HEK293T (cell line): Measurements from ENCODE around the gene CILP2.

Experiments used
- CTCF ChIA-PET: fragments of 350-600 bp; formaldehyde crosslinking; extraction: SDS; loops from one replicate; lab custom pipeline; 2021; ENCODE audit warnings: antibody characterized with exemption, inconsistent platforms; lab: Yijun Ruan, JAX
- POLR2A ChIA-PET: fragments of 350-600 bp; formaldehyde crosslinking; extraction: SDS; loops from one replicate; lab custom pipeline; 2020; ENCODE audit warnings: antibody characterized with exemption, inconsistent platforms; lab: Yijun Ruan, JAX
- DNase-seq: peaks from one replicate; pipeline ENCODE4 v3.0.0; 2012; ENCODE audit warnings: mixed read lengths; ENCODE audit errors: extremely low spot score
- ARNT ChIP-seq: fragments of 450-650 bp; IDR thresholded peaks from 2 replicates; pipeline ENCODE4 v1.6.1; 2017; ENCODE audit warnings: mild to moderate bottlenecking
- BHLHE40 ChIP-seq: fragments of 450-650 bp; IDR thresholded peaks from 2 replicates; pipeline ENCODE4 v1.6.1; 2016; ENCODE audit warnings: mild to moderate bottlenecking, moderate library complexity, borderline replicate concordance
- CTBP1 ChIP-seq: fragments of 450-650 bp; IDR thresholded peaks from 2 replicates; pipeline ENCODE4 v1.6.1; 2016; ENCODE audit warnings: borderline replicate concordance
- ELF4 ChIP-seq: fragments of 450-650 bp; IDR thresholded peaks from 2 replicates; pipeline ENCODE4 v1.6.1; 2017; ENCODE audit warnings: antibody characterized with exemption
- FOXA1 ChIP-seq: fragments of 450-650 bp; IDR thresholded peaks from 2 replicates; pipeline ENCODE4 v1.6.1; 2016; ENCODE audit warnings: mild to moderate bottlenecking
- FOXK2 ChIP-seq: fragments of 450-650 bp; IDR thresholded peaks from 2 replicates; pipeline ENCODE4 v1.6.1; 2016; ENCODE audit warnings: mild to moderate bottlenecking
- FOXM1 ChIP-seq: fragments of 450-650 bp; IDR thresholded peaks from 2 replicates; pipeline ENCODE4 v1.6.1; 2017; ENCODE audit warnings: mild to moderate bottlenecking, borderline replicate concordance
- HDGF ChIP-seq: fragments of 450-650 bp; IDR thresholded peaks from 2 replicates; pipeline ENCODE4 v1.6.1; 2017; ENCODE audit warnings: antibody characterized with exemption, borderline replicate concordance
- L3MBTL2 ChIP-seq: fragments of 450-650 bp; conservative IDR thresholded peaks from 2 replicates; pipeline ENCODE4 v1.6.1; 2016; ENCODE audit warnings: mild to moderate bottlenecking
- LEF1 ChIP-seq: fragments of 450-650 bp; IDR thresholded peaks from 2 replicates; pipeline ENCODE4 v1.6.1; 2017; ENCODE audit warnings: mild to moderate bottlenecking, borderline replicate concordance
- NFRKB ChIP-seq: fragments of 450-650 bp; IDR thresholded peaks from 2 replicates; pipeline ENCODE4 v1.6.1; 2016; ENCODE audit warnings: mild to moderate bottlenecking, moderate library complexity
- SP1 ChIP-seq: fragments of 450-650 bp; IDR thresholded peaks from 2 replicates; pipeline ENCODE4 v1.6.1; 2017
- SUZ12 ChIP-seq: fragments of 450-650 bp; IDR thresholded peaks from 2 replicates; pipeline ENCODE4 v1.6.1; 2016; ENCODE audit warnings: mild to moderate bottlenecking
- TARDBP ChIP-seq: fragments of 450-650 bp; IDR thresholded peaks from 2 replicates; pipeline ENCODE4 v1.6.1; 2016
- ZNF384 ChIP-seq: fragments of 450-650 bp; IDR thresholded peaks from 2 replicates; pipeline ENCODE4 v1.6.1; 2016
- TF ChIP-seq, protein P1 (sequence below): fragments of 450-650 bp; IDR thresholded peaks from 2 replicates; pipeline ENCODE4 v1.6.1; 2016

Gene CILP2

DNA sequence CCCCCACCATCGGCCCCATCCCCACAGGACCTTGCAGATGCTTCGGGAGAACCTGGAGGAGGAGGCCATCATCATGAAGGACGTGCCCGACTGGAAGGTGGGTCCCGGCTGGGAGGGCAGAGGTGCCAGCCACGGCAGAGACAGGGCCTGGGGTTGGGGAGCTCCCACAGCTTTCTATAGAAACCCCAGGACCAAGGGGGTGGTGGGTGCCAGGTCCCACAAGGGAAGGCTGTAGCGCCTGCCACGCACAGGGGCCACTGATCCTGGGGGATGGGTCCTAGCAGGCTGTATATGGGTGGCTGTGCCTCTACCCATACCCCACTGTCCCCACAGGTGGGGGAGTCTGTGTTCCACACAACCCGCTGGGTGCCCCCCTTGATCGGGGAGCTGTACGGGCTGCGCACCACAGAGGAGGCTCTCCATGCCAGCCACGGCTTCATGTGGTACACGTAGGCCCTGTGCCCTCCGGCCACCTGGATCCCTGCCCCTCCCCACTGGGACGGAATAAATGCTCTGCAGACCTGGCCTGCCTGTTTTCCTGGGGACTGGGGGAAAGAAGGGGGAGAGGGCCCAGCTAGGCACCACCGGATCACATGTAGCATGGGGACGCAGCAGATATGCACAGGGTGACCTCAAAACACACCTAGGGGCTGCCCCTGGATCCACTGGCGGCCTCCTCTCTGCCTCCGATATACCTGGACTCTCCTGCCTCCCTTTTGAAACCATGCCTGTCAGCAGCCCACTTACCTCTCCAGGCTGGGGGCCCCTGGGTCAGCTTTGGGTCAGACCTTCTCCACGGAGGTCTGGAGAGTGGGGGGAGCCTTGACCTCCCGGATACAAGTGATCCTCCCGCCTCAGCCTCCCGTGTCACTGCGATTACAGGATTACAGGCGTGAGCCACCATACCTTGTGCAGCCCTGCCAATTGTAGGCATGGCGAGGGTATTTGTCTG lies 10.1 kb upstream of the CILP2 start:
- no peak for DNase-seq
- ChIA-PET POLR2A (interaction anchor here (1.2 kb wide), 1 partner anchor 12 kb away, joined by 5 read pairs; the partner anchor contains the start of gene NDUFA13), CTCF (interaction anchor here (0.6 kb wide), 1 partner anchor 112 kb away, joined by 5 read pairs; no protein-coding TSS in a partner anchor)
- no peak for TF ChIP-seq FOXK2
- TF ChIP-seq FOXA1: no peak
- TF ChIP-seq HDGF: no peak
- no peak for TF ChIP-seq BHLHE40
- no peak for TF ChIP-seq SP1
- no peak for TF ChIP-seq TARDBP
- no peak for TF ChIP-seq ARNT
- TF ChIP-seq LEF1: no peak
- no peak for TF ChIP-seq ZNF384
- no peak for TF ChIP-seq ELF4
- no peak for TF ChIP-seq NFRKB
- TF ChIP-seq CTBP1: no peak
- TF ChIP-seq L3MBTL2: no peak
- no peak for TF ChIP-seq FOXM1

DNA sequence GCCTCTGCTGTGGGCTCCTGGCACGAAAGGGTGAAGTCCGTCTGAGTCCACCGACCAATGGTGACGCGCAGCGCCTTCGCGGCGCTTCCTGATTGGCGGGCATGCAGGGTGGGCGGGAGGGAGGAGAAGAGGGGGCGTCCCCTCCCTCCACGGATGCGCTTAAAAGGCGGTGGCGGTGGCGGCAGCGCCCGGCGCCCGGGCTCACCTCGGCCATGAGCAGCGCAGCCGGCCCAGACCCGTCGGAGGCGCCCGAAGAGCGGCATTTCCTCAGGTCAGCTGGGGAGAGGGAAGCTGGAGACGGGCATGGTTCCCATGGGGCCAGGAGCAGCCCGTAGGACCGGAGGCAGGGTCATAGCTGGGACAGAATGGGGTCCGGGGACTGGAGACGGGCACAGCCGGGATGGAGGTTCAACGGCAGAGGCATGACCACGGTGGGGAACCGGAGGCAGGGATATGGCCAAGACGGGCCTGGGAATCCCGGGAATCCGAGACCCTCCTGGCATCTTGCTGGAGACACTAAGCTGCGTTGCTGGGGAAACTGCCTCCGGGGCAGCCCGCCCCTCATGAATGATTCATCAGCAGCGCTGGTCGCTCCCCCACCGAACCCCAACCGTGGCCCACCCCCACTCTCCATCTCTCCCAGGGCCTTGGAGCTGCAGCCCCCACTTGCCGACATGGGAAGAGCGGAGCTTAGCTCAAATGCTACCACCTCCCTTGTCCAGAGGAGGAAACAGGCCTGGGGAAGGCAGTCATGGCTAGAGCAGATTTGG lies 9.2 kb upstream of the CILP2 start, which contains the start of gene YJEFN3:
Gene YJEFN3, plus strand, starts transcription at position 191 of the 770 bp plus-strand sequence. Its CDS starts 22 bp downstream, at position 213.
- ChIA-PET CTCF (interaction anchor here (0.6 kb wide), 2 partner anchors 113 to 1724 kb away, joined by 3 to 5 read pairs; no protein-coding TSS in a partner anchor), POLR2A (interaction anchor here (1.9 kb wide), 1 partner anchor 13 kb away, joined by 6 read pairs; the partner anchor contains the start of genes NDUFA13 and TSSK6)
- DNase-seq: no peak
- TF ChIP-seq LEF1 (no peak), HDGF (no peak), NFRKB (no peak), FOXK2 (no peak), ARNT (no peak), TARDBP (no peak), FOXM1 (no peak), SP1 (no peak), ZNF384 (no peak), ELF4 (no peak), BHLHE40 (no peak), CTBP1 (no peak), SUZ12 (no peak), L3MBTL2 (no peak), FOXA1 (no peak)
- TF ChIP-seq, protein P1, sequence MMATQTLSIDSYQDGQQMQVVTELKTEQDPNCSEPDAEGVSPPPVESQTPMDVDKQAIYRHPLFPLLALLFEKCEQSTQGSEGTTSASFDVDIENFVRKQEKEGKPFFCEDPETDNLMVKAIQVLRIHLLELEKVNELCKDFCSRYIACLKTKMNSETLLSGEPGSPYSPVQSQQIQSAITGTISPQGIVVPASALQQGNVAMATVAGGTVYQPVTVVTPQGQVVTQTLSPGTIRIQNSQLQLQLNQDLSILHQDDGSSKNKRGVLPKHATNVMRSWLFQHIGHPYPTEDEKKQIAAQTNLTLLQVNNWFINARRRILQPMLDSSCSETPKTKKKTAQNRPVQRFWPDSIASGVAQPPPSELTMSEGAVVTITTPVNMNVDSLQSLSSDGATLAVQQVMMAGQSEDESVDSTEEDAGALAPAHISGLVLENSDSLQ: no peak

DNA sequence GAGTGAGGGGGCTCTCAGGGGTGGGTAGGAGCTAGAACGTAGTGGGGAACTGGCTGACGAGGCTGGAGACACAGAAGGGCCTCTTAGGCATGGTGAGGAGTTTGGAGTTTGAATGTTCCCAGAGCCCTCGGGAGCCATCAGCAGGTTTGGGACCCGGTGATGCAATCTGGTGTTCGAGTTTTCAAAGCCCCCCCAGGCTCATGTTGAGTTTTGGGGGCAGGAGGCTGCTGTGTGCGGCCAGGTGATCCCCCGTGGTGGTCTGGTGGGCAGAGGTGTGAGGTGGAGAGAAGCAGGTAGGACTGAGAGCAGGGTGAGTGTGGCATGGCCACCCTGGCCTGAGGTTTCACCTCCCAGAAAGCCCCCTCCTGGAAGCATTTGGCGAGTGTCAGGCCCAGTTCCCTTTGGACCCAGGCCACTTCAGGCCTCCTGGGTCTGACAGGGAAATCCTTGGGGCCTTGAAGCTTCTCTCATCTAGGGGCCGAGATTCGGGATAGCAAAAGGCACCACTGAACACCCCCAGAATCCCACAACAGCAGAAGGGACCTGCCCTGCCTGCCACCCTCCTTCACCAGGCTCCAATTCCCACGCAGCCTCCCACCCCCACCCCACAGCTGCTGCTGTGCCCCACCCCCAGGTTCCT lies 8.2 kb upstream of the CILP2 start:
- TF ChIP-seq L3MBTL2 (no peak), FOXK2 (no peak), FOXM1 (no peak), FOXA1 (no peak), HDGF (no peak), ZNF384 (no peak), ARNT (no peak), CTBP1 (no peak)
- TF ChIP-seq, protein P1: no peak
- CTCF ChIA-PET: interaction anchor here (0.7 to 1.5 kb wide), 3 partner anchors 23 to 696 kb away, joined by 3 read pairs; partner anchors contain the start of gene GMIP
- POLR2A ChIA-PET: interaction anchor here (1.5 to 1.9 kb wide), 2 partner anchors 14 to 246 kb away, joined by 3 to 6 read pairs; partner anchors contain the start of genes NDUFA13 and TSSK6
- DNase-seq: no peak

DNA sequence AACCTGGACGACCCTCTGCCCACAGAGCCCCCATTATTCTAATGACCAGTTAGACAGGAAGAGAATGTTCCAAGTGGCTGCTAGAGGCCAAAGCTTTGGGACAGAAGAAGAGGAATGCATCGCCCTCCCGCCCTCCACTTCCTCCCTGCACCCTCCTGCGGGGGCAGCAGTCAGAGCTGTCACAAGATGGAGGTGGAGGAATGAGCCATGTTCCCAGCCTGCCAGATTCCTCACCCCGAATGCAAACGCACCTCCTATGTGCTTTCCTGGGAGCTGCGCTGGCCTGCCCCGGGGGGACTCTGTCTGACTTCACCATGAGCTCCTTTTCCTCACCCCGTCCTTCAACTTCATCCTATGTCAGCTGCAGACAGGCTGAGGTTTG lies 7.7 kb upstream of the CILP2 start:
- ChIA-PET POLR2A (interaction anchor here (1.5 to 1.9 kb wide), 2 partner anchors 14 to 246 kb away, joined by 3 to 6 read pairs; partner anchors contain the start of genes NDUFA13 and TSSK6), CTCF (interaction anchor here (0.7 to 1.5 kb wide), 3 partner anchors 22 to 696 kb away, joined by 3 read pairs; partner anchors contain the start of gene GMIP)
- no peak for TF ChIP-seq LEF1
- TF ChIP-seq ARNT: no peak
- TF ChIP-seq, protein P1: no peak
- no peak for TF ChIP-seq BHLHE40
- no peak for TF ChIP-seq SUZ12
- no peak for TF ChIP-seq CTBP1
- no peak for TF ChIP-seq HDGF
- no peak for TF ChIP-seq FOXA1
- TF ChIP-seq ZNF384: no peak
- no peak for TF ChIP-seq FOXM1
- no peak for TF ChIP-seq NFRKB
- DNase-seq: no peak
